ENCODE measurements around the gene ZNRF4. TPM values are rescaled to one million over a fixed set of nuclear protein-coding genes. Genes with fewer than 3 reads are reported as not detected.

The ZNRF4 gene, protein sequence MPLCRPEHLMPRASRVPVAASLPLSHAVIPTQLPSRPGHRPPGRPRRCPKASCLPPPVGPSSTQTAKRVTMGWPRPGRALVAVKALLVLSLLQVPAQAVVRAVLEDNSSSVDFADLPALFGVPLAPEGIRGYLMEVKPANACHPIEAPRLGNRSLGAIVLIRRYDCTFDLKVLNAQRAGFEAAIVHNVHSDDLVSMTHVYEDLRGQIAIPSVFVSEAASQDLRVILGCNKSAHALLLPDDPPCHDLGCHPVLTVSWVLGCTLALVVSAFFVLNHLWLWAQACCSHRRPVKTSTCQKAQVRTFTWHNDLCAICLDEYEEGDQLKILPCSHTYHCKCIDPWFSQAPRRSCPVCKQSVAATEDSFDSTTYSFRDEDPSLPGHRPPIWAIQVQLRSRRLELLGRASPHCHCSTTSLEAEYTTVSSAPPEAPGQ
- total RNA-seq, result not detected

GRCh38 chr19:5455367-5456129 lies at the start of gene ZNRF4:
Gene ZNRF4 (plus strand): TSS chr19:5455417. CDS start chr19:5455492, 75 bp downstream.

Other genes starting within 250 kb of the ZNRF4 start
- gene PTPRS, start 114.6 kb upstream of the ZNRF4 start, total RNA-seq, result 100 to 1,000 TPM; 126 to 231 TPM
- gene TINCR, start 112.5 kb downstream of the ZNRF4 start, total RNA-seq, result under 1 TPM in 1 of 2 donors, not detected in 1; 1.00 TPM
- 10 to 100 TPM; 24.1 to 28.0 TPM for gene SAFB2, start 167.4 kb downstream of the ZNRF4 start, total RNA-seq
- 10 to 100 TPM; 36.8 to 52.0 TPM for gene SAFB, start 167.7 kb downstream of the ZNRF4 start, total RNA-seq
- 10 to 100 TPM; 22.6 to 32.3 TPM for gene MICOS13, start 225.1 kb downstream of the ZNRF4 start, total RNA-seq
- gene HSD11B1L, start 225.6 kb downstream of the ZNRF4 start, total RNA-seq, result 1 to 10 TPM; 3.0 to 7.9 TPM
- 100 to 1,000 TPM; 226 to 259 TPM for gene RPL36, start 234.9 kb downstream of the ZNRF4 start, total RNA-seq

Data from melanocyte of skin (primary cell).